Stimulated activated CD8-positive, alpha-beta memory T cell treated with anti-CD3 and anti-CD28 coated beads, Interleukin-15, amount 100 ng/mL, for 4 hours (primary cell): ENCODE measurements around the gene OR2G6.
"Not testable (repeated sequence)": the region's sequence is repeated elsewhere in the genome, so short reads cannot be mapped to it uniquely, and the experiment has no call there.

Experiments used
- DNase-seq, 2 donors: peaks; one replicate each; pipeline ENCODE4 v3.0.0-alpha.2; 2020; ENCODE audit warnings: low read depth in 2 of 2

Gene OR2G6

GRCh38 chr1:248574657-248575056 is 66.8 kb downstream of the OR2G6 start, which contains the start of gene OR2T34:
OR2T34 (minus strand) TSS chr1:248574757; CDS start chr1:248574757, 0 bp downstream.
- not testable (repeated sequence) for DNase-seq

DNA sequence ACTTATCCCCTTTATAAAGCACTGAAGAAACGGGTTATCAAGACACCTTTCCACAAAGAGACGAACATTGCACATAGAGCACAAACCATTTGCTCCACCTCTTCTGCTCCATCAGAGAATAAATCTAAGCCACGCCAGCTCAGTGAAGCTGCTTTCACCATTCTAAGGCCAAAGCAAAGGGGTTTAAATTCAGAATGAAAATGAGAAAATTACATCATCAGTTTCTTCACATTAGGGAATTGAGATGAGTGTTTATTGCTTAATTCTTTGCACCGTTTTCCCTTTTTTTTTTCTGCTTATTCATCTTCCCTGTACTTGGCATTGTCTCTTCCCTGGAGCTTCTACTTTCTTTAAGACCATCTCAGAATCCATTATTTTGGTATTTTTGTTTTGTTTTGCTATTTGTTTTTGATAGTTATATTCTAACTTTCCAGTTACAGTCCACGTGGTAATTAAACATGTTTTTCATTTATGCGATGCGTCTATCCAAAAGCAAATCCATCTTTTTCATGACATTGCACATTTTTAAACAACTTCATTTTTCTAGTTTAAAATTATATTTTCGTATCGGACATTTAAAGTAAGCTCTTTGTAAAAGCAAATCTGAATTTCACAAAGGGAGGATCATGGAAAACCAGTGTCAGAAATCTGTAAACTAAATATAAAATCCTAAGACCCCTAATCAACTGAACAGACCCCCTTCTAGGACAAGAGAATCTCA is 68.5 kb downstream of the OR2G6 start:
- DNase-seq: no peak
